Measurements from ENCODE around the gene LTBP4. TPM values are rescaled to one million over a fixed set of nuclear protein-coding genes. Genes with fewer than 3 reads are reported as not detected.

Gene LTBP4
- total and polyA plus RNA-seq, 2 of the 13 experiments (the other 11 are each of a cell fraction or from before 2014, with no cell fraction given): 0.86 to 2.3 TPM

DNA sequence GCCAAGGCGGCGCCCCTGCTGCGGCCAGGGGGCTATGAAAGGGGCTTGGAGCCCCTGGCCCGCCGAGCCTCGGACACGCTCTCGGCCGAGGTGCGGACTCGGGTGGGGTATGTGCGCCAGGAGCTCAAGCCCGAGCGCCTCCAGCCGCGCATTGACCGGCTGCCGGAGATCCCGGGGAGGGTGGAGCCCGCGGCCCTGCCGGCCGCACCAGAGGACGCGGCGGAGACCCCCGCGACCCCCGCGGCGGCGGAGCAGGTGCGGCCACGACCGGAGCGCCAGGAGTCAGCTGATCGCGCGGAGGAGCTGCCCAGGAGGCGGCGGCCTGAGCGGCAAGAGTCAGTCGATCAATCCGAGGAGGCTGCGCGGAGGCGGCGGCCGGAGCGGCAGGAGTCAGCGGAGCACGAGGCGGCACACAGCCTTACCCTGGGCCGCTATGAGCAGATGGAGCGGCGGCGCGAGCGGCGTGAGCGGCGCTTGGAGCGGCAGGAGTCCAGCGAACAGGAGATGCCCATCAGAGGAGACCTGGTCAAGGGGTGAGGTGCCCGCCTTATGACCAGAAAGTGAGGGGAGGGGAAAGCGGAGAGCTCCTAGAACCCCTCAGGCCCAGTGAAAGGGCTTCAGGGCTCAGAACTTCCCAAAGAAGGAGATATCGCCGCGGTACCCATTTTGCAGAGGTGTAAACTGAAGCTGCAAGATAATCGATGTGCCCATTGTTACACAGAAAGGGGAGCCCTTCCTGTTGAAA is 33.2 kb upstream of the LTBP4 start (continued):
- TF ChIP-seq DNMT1 (CRISPR knock-in tag; IDR thresholded peaks at IDR 0.05) (0 out of 2 replicates have a peak, but pooled peaks have one; percentile 22), RARG (CRISPR knock-in tag; IDR thresholded peaks at IDR 0.05; ENCODE audit: low read depth) (no peak), ZNF556 (CRISPR knock-in tag; IDR thresholded peaks at IDR 0.05; ENCODE audit: borderline replicate concordance) (no peak), ZNF234 (CRISPR knock-in tag; conservative IDR thresholded peaks at IDR 0.05) (no peak), FOXM1 (CRISPR knock-in tag; IDR thresholded peaks at IDR 0.05) (no peak), ZNF629 (CRISPR knock-in tag; conservative IDR thresholded peaks at IDR 0.05) (peak; percentile 48; the same call in 1 of the 2 replicates)

DNA sequence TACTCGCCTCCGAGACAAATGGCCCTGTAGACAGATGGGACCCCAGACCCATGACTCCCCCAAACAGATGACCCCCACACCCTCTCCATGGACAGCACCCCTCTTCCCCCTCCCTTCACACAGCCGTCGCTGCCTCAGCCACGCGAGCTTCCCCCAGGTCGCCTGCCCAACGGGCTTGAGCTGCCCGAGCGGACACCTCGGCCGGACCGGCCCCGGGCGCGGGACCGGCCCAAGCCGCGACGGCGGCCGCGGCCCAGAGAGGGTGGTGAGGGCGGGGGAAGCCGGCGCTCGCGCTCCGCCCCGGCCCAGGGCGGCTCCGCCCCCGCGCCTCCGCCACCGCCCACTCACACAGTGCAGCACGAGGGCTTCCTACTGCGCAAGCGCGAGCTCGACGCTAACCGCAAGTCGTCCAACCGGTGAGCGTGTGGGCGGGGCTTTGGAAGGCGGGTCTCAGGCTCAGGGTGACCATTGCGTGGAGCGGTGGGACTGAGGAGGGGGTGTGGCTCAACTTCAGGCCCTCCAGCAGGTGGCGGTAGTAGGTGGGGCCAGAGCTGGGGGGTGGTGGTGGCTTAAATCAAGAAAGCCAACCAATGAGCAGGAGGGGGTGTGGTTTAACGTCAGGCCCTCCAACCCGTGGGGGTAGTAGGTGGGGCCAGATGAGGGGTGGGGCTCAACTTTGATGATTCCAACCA is 30.7 kb upstream of the LTBP4 start:
- CTCF ChIA-PET (ENCODE audit: low intra/inter-chr PET ratio, low total read pairs): interaction anchor here (1.3 kb wide), 1 partner anchor 64 kb away, joined by 5 read pairs; no protein-coding TSS in a partner anchor
- Histone ChIP-seq H3K27ac (ENCODE audit: extremely low read length, insufficient read depth, low read length) (no peak overlapping the region), H4K20me1 (ENCODE audit: insufficient read depth, low read length) (no peaks in the 10 kb centered on the region), H3K4me1 (ENCODE audit: insufficient read depth, low read length) (peaks cover 24% of the 10 kb centered on the region), H3K4me2 (ENCODE audit: low read depth, low read length) (peak overlapping the region; percentile 97), H3K4me3 (replicated peaks in 1 of 3; ENCODE audit: insufficient read depth in 1 of 3, low read depth in 2 of 3, low read length in 3 of 3) (peak overlapping the region; percentile 44 to 71 (median 52); a peak in 5 of 6 replicates), H3K9me3 (ENCODE audit: low read length) (no peaks in the 10 kb centered on the region), H3K79me2 (ENCODE audit: insufficient read depth, low read length) (no peaks in the 10 kb centered on the region), H3K27me3 (ENCODE audit: control insufficient read depth in 1 of 2, insufficient read depth in 2 of 2, low read length in 2 of 2) (peaks cover 10 to 41% of the 10 kb centered on the region in 2 experiments), H2AFZ (ENCODE audit: low read length) (no peak overlapping the region), H3K36me3 (replicated peaks in 1 of 2; ENCODE audit: control insufficient read depth in 1 of 2, insufficient read depth in 2 of 2, low read length in 2 of 2) (no peaks in the 10 kb centered on the region), H3K9ac (ENCODE audit: insufficient read depth, low read depth, low read length) (peak overlapping the region; percentile 54)
- ATAC-seq (peak; percentile 90), DNase-seq (ENCODE audit: low spot score) (peak; percentile 96), FAIRE-seq (peak; percentile 79)
- POLR2A ChIA-PET: interaction anchor here (0.6 to 1.6 kb wide), 12 partner anchors 11 to 237 kb away, joined by 3 to 5 read pairs (median 4); partner anchors contain the start of genes BLVRB, LTBP4 and SERTAD1
- in situ Hi-C loops (cut with HindIII; ENCODE audit: extremely low pct_ligation_motif_present, low pct_unique_long_range_greater_than_20kb) (no loop called here), intact Hi-C loops (cut with micrococcal nuclease; ENCODE audit: unreplicated experiment) (no loop called here)
- 3% methylated on average over 7 of the region's 53 CpGs for WGBS (ENCODE audit: low lambda C conversion rate)
- BruUV-seq (replicated peaks): no TSS peak
- TF ChIP-seq, protein P1, sequence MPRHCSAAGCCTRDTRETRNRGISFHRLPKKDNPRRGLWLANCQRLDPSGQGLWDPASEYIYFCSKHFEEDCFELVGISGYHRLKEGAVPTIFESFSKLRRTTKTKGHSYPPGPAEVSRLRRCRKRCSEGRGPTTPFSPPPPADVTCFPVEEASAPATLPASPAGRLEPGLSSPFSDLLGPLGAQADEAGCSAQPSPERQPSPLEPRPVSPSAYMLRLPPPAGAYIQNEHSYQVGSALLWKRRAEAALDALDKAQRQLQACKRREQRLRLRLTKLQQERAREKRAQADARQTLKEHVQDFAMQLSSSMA (CRISPR knock-in tag; IDR thresholded peaks at IDR 0.05): no peak
- TF ChIP-seq ZNF547 (CRISPR knock-in tag; IDR thresholded peaks at IDR 0.05): peak; percentile 60; the same call in 1 of the 2 replicates
- TF ChIP-seq, protein P2, sequence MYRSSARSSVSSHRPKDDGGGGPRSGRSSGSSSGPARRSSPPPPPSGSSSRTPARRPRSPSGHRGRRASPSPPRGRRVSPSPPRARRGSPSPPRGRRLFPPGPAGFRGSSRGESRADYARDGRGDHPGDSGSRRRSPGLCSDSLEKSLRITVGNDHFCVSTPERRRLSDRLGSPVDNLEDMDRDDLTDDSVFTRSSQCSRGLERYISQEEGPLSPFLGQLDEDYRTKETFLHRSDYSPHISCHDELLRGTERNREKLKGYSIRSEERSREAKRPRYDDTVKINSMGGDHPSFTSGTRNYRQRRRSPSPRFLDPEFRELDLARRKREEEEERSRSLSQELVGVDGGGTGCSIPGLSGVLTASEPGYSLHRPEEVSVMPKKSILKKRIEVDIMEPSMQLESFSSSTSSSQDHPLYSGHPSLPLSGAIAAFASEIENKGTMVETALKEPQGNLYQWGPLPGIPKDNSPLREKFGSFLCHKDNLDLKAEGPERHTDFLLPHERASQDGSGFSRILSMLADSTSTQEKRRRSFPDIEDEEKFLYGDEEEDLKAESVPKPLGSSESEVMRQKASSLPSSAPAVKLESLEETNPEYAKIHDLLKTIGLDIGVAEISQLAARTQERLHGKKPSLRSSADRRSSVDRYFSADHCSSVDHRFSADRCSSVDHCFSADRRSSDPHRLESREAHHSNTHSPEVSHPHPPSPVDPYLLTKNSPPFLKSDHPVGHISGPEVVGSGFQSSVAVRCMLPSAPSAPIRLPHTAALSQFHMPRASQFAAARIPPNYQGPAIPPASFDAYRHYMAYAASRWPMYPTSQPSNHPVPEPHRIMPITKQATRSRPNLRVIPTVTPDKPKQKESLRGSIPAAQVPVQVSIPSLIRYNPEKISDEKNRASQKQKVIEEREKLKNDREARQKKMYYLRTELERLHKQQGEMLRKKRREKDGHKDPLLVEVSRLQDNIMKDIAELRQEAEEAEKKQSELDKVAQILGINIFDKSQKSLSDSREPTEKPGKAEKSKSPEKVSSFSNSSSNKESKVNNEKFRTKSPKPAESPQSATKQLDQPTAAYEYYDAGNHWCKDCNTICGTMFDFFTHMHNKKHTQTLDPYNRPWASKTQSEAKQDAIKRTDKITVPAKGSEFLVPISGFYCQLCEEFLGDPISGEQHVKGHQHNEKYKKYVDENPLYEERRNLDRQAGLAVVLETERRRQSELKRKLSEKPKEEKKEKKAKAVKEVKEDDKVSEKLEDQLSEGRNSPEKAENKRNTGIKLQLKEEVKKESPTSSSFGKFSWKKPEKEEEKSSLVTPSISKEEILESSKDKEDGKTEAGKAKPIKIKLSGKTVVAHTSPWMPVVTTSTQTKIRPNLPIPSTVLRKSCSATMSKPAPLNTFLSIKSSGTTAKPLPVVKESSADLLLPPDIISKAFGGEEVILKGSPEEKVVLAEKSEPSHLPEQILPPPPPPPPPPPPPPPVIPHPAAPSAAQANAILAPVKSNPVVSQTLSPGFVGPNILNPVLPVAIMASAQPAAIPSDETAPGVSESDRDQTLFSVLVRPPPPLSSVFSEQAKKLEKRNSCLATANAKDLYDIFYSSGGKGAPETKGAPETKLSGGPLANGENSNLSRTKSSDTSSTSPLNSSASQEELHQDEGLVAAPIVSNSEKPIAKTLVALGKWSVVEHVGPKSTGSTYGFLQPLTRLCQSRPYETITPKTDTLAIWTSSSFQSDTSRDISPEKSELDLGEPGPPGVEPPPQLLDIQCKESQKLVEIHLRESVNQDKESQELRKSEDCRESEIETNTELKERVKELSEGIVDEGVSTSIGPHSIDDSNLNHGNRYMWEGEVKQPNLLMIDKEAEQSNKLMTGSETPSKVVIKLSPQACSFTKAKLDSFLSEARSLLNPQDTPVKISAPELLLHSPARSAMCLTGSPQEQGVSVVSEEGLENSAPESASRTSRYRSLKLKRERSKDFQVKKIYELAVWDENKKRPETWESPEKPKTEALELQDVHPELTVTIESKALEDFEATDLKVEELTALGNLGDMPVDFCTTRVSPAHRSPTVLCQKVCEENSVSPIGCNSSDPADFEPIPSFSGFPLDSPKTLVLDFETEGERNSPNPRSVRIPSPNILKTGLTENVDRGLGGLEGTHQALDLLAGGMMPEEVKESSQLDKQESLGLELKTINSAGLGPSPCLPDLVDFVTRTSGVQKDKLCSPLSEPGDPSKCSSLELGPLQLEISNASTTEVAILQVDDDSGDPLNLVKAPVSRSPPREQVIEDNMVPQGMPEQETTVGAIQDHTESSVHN (CRISPR knock-in tag; IDR thresholded peaks at IDR 0.05): no peak
- no peak for TF ChIP-seq HNF4A (CRISPR knock-in tag; IDR thresholded peaks at IDR 0.05)
- TF ChIP-seq, protein P3, sequence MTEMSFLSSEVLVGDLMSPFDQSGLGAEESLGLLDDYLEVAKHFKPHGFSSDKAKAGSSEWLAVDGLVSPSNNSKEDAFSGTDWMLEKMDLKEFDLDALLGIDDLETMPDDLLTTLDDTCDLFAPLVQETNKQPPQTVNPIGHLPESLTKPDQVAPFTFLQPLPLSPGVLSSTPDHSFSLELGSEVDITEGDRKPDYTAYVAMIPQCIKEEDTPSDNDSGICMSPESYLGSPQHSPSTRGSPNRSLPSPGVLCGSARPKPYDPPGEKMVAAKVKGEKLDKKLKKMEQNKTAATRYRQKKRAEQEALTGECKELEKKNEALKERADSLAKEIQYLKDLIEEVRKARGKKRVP (CRISPR knock-in tag; IDR thresholded peaks at IDR 0.05): 0 out of 4 replicates have a peak, but pooled peaks of 1 of the 2 experiments have one; percentile 17

All from HepG2 (cell line).